ENCODE results near the gene CASZ1. TPM values are rescaled to one million over a fixed set of nuclear protein-coding genes. Genes with fewer than 3 reads are reported as not detected.

Gene CASZ1
- total RNA-seq, 4 donors from 2014 or later, result 5.2 to 38.5 (median 18.7) TPM

DNA sequence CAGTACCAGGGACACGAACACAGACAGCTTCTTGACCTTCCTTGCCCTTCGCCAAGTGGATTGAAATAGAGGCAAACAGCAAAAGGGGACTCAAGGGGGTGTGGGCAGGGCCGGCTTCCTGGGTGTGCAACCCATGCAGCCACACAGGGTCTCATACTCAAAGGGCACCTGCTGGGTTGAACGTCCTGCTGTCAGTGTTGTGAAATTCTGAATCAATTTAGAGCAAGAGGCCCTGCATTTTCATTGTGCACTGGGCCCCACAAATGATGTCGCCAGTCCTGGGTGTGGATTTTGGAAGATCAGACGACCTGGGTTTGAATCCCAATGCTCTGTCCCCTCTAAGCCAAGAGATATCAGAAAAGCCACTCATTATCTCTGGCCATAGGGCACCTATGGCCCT lies 51.1 kb downstream of the CASZ1 start:
- no peaks in the 10 kb centered on the region for H3K4me1 ChIP-seq
- H3K27ac ChIP-seq, result no peak overlapping the region
- H3K4me3 ChIP-seq (replicated peaks in 1 of 3), result no peak overlapping the region
- TF ChIP-seq, protein P1, sequence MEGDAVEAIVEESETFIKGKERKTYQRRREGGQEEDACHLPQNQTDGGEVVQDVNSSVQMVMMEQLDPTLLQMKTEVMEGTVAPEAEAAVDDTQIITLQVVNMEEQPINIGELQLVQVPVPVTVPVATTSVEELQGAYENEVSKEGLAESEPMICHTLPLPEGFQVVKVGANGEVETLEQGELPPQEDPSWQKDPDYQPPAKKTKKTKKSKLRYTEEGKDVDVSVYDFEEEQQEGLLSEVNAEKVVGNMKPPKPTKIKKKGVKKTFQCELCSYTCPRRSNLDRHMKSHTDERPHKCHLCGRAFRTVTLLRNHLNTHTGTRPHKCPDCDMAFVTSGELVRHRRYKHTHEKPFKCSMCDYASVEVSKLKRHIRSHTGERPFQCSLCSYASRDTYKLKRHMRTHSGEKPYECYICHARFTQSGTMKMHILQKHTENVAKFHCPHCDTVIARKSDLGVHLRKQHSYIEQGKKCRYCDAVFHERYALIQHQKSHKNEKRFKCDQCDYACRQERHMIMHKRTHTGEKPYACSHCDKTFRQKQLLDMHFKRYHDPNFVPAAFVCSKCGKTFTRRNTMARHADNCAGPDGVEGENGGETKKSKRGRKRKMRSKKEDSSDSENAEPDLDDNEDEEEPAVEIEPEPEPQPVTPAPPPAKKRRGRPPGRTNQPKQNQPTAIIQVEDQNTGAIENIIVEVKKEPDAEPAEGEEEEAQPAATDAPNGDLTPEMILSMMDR (IDR thresholded peaks at IDR 0.05), result no peak
- no peak for DNase-seq
- H3K36me3 ChIP-seq, result no peaks in the 10 kb centered on the region
- H3K9me3 ChIP-seq, result no peaks in the 10 kb centered on the region
- intact Hi-C loops (cut with DNase I), result no loop called here
- H3K27me3 ChIP-seq, result no peaks in the 10 kb centered on the region
- WGBS, 2 donors, result 93 to 97% methylated on average over 6 of the region's 6 CpGs

DNA sequence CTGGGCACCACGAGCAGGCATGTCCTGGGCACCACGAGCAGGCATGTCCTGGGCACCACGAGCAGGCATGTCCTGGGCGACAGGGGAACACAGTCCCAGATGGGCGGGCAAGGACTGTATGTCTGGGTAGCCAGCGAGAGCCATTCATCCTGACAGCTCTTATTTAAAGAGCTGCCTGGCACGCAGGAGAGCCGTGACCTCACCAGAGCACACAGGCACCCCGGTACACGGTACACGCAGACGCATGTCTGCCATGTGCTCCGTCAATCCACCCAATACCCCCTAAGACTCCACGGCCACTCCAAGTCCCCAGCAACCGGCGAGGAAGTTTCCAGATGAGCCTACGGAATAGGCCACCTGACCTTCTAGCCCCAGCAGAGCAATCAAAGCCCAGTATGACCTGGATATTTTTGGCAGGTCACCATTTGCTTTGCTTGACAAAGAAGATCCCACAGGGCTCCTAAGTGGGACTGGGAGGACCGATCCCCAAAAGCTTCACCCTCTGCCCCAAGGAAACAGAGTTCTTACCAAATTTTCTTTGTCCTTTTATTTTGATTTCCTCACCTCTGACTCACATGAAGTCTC lies 51.7 kb downstream of the CASZ1 start:
- intact Hi-C loops (cut with DNase I), result no loop called here
- H3K4me1 ChIP-seq, result peaks cover 0 to 2% of the 10 kb centered on the region in 2 donors
- no peak overlapping the region for H3K27ac ChIP-seq
- TF ChIP-seq, protein P1 (IDR thresholded peaks at IDR 0.05), result no peak
- no peak for TF ChIP-seq POLR2A (IDR thresholded peaks at IDR 0.05)
- no peaks in the 10 kb centered on the region for H3K27me3 ChIP-seq
- no peaks in the 10 kb centered on the region for H3K9me3 ChIP-seq
- no peaks in the 10 kb centered on the region for H3K36me3 ChIP-seq
- H3K4me3 ChIP-seq (replicated peaks in 1 of 3), result no peak overlapping the region
- 97 to 98% methylated on average over 7 to 12 of the region's 18 CpGs for WGBS, 2 donors
- DNase-seq, result no peak

DNA sequence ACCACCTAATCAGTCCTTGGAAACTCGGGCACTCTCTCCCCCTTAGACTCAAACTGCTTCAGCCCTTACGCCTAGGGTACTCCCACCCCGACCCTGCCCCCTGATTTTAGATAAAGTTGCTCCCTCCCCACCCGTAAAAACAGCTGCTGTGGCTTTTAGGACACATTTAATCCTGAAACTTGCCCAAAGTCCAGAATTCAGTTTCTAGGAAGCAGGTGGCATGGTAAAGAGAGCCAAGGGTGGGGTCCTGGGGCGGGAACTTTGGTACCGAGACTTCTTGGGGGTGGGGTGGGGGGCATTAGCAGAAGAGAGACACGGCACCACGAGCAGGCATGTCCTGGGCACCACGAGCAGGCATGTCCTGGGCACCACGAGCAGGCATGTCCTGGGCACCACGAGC lies 52.4 kb downstream of the CASZ1 start:
- DNase-seq, result no peak
- no peak for TF ChIP-seq POLR2A (IDR thresholded peaks at IDR 0.05)
- TF ChIP-seq, protein P1 (IDR thresholded peaks at IDR 0.05), result no peak
- H3K36me3 ChIP-seq, result no peaks in the 10 kb centered on the region
- H3K4me3 ChIP-seq (replicated peaks in 1 of 3), result no peak overlapping the region
- intact Hi-C loops (cut with DNase I), result no loop called here
- H3K27me3 ChIP-seq, result no peaks in the 10 kb centered on the region
- peaks cover 0 to 3% of the 10 kb centered on the region in 2 donors for H3K4me1 ChIP-seq
- 82 to 85% methylated on average over 7 of the region's 11 CpGs for WGBS, 2 donors
- H3K9me3 ChIP-seq, result no peaks in the 10 kb centered on the region
- H3K27ac ChIP-seq, result no peak overlapping the region

DNA sequence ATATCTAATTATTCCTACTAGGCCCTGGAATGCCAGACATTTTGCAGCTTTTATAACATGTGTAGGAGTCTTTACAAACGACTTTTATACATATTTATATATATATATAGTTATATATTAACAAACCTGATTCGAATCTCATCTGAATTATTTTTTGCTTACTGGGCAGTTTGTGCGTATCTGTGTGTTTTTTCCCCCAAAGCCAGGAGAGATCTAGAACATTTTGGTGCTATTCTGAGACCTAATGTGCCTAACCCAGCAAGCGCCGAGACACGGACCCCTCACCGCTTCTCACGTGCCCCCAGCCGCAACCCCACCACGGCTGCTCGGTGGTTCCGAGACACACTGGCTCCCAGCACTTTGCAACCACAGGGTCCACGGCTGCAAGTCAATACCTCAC lies 54.8 kb downstream of the CASZ1 start:
- peaks cover 18 to 20% of the 10 kb centered on the region in 2 donors for H3K4me1 ChIP-seq
- H3K27me3 ChIP-seq, result no peaks in the 10 kb centered on the region
- no peak overlapping the region for H3K27ac ChIP-seq
- 92% methylated on average over 13 of the region's 13 CpGs for WGBS, 2 donors
- no peaks in the 10 kb centered on the region for H3K9me3 ChIP-seq
- TF ChIP-seq, protein P1 (IDR thresholded peaks at IDR 0.05), result no peak
- no peak for TF ChIP-seq POLR2A (IDR thresholded peaks at IDR 0.05)
- no peak overlapping the region for H3K4me3 ChIP-seq (replicated peaks in 1 of 3)
- DNase-seq, result no peak
- intact Hi-C loops (cut with DNase I), result no loop called here
- H3K36me3 ChIP-seq, result no peaks in the 10 kb centered on the region

DNA sequence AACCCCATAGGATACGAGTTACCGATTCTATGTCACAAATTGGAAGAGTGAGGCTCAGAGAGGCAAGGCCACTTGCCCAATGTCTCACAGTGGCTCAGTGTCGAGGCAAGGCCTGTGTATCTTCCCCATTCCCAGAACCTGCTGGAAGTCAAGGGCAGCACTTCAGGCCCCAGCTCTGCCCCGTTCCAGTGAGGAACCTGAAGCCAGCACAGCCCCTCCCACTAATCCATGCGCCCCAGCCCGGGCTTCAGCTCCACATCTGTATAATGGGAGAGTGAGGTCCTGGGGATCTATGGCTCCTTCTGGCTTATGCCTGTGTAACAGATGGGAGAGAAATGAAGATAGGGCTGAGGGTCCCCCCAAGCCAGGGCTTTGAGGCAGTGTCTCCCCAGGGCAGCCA lies 56.3 kb downstream of the CASZ1 start:
- WGBS, 2 donors, result 92 to 95% methylated on average over 4 to 6 of the region's 6 CpGs
- Histone ChIP-seq H3K27me3 (no peaks in the 10 kb centered on the region), H3K4me3 (replicated peaks in 1 of 3) (no peak overlapping the region), H3K9me3 (no peaks in the 10 kb centered on the region), H3K36me3 (no peaks in the 10 kb centered on the region), H3K27ac (peak overlapping the region in 1 of 3 donors; percentile 95), H3K4me1 (peaks cover 32 to 36% of the 10 kb centered on the region in 2 donors)
- intact Hi-C loops (cut with DNase I), result no loop called here
- no peak for TF ChIP-seq POLR2A (IDR thresholded peaks at IDR 0.05)
- TF ChIP-seq, protein P1 (IDR thresholded peaks at IDR 0.05), result no peak
- no peak for DNase-seq

Measured in thyroid gland (tissue), 4 donors.